ENCODE measurements around the gene AMOTL2. TPM values are rescaled to one million over a fixed set of nuclear protein-coding genes. Genes with fewer than 3 reads are reported as not detected.

The AMOTL2 gene
- total RNA-seq, 1 experiment from 2014 or later: 30.9 TPM

DNA sequence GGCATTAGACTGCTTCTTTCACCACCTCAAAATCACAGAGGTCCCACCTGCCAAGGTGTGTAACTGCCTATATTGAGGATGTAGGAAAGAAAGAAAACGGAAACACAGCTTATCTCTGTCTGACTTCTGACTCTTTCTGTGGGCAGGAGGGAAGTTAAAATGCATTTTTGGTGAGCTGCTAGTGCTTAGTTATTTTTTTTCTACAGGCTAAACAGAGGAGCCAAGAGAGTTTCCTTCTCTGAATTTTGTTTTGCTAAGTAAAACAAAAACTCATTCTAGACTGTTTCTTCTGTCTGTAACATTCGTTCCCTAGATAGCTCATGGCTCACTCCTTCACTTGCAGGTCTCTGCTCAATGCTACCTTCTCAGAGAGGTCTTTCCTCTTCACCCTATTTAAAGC, 18.8 kb upstream of the AMOTL2 start:
- H3K56ac ChIP-seq (ENCODE audit: insufficient read length, low read depth, low read length): no peak overlapping the region
- no peak overlapping the region for H2AK5ac ChIP-seq (ENCODE audit: insufficient read length, low read length)
- no peaks in the 10 kb centered on the region for H3K79me2 ChIP-seq (ENCODE audit: insufficient read depth, low read length)
- no peak overlapping the region for H2BK15ac ChIP-seq (ENCODE audit: low read depth, low read length)
- H4K20me1 ChIP-seq (ENCODE audit: control insufficient read depth, insufficient read depth, insufficient read length): no peaks in the 10 kb centered on the region
- H4K8ac ChIP-seq (replicated peaks; ENCODE audit: insufficient read length, low read depth, low read length): no peak overlapping the region
- H3K14ac ChIP-seq (ENCODE audit: insufficient read depth, low read length): no peak overlapping the region; the same call in 1 of the 2 replicates
- H3K9ac ChIP-seq (ENCODE audit: extremely low read depth, insufficient read length, low read length): no peak overlapping the region
- no peak overlapping the region for H3K23ac ChIP-seq (ENCODE audit: insufficient read length, low read depth, low read length)
- H4K5ac ChIP-seq (ENCODE audit: insufficient read length, low read depth, low read length): no peak overlapping the region
- H2BK12ac ChIP-seq (ENCODE audit: insufficient read length, low read depth, low read length): no peak overlapping the region
- peaks cover 0 to 6% (median 5%) of the 10 kb centered on the region in 3 experiments; a peak in 5 of 7 replicates for H3K36me3 Mint-ChIP-seq (ENCODE audit: insufficient read depth in 1 of 3, low read depth in 3 of 3)
- peaks cover 3 to 5% of the 10 kb centered on the region in 2 experiments; a peak in 3 of 5 replicates for H3K9me3 Mint-ChIP-seq
- no peak overlapping the region for H3K27ac Mint-ChIP-seq
- H3K4me3 Mint-ChIP-seq: no peak overlapping the region
- H4K91ac ChIP-seq (ENCODE audit: insufficient read length, low read depth, low read length): no peak overlapping the region
- H3K4me1 Mint-ChIP-seq: peaks cover 5% of the 10 kb centered on the region in 2 experiments; a peak in 1 of 4 replicates
- no CpG with 5 or more reads among the region's 2 CpGs for WGBS (ENCODE audit: extremely low coverage, insufficient read length, low lambda C conversion rate)
- H3K18ac ChIP-seq (ENCODE audit: insufficient read length, low read depth, low read length): no peak overlapping the region
- H2BK120ac ChIP-seq (ENCODE audit: low read depth, low read length, poor library complexity, severe bottlenecking): no peak overlapping the region
- H3K9me3 ChIP-seq (ENCODE audit: control insufficient read depth, low read depth, low read length): no peaks in the 10 kb centered on the region
- H3K79me1 ChIP-seq (ENCODE audit: insufficient read depth, low read depth, low read length, poor library complexity, severe bottlenecking): no peaks in the 10 kb centered on the region
- no peak for DNase-seq
- H3T11ph ChIP-seq (ENCODE audit: low read length): no peak overlapping the region
- no peaks in the 10 kb centered on the region for H3K4me1 ChIP-seq (ENCODE audit: insufficient read depth, low read length)
- H2AFZ ChIP-seq (ENCODE audit: low read length): no peak overlapping the region
- H3K4me2 ChIP-seq (ENCODE audit: insufficient read depth, insufficient read length, low read length): no peak overlapping the region
- H3K27me3 ChIP-seq (ENCODE audit: insufficient read depth, low read length): no peaks in the 10 kb centered on the region; the same call in 1 of the 2 replicates
- H2BK20ac ChIP-seq (ENCODE audit: low read depth, low read length, poor library complexity, severe bottlenecking): no peak overlapping the region
- H3K27ac ChIP-seq (ENCODE audit: insufficient read length, low read depth, low read length): no peak overlapping the region
- H3K23me2 ChIP-seq (ENCODE audit: insufficient read length, low read depth, low read length, poor library complexity, severe bottlenecking): no peaks in the 10 kb centered on the region
- no peak overlapping the region for H2BK5ac ChIP-seq (ENCODE audit: insufficient read length, low read length)
- TF ChIP-seq, protein P1, sequence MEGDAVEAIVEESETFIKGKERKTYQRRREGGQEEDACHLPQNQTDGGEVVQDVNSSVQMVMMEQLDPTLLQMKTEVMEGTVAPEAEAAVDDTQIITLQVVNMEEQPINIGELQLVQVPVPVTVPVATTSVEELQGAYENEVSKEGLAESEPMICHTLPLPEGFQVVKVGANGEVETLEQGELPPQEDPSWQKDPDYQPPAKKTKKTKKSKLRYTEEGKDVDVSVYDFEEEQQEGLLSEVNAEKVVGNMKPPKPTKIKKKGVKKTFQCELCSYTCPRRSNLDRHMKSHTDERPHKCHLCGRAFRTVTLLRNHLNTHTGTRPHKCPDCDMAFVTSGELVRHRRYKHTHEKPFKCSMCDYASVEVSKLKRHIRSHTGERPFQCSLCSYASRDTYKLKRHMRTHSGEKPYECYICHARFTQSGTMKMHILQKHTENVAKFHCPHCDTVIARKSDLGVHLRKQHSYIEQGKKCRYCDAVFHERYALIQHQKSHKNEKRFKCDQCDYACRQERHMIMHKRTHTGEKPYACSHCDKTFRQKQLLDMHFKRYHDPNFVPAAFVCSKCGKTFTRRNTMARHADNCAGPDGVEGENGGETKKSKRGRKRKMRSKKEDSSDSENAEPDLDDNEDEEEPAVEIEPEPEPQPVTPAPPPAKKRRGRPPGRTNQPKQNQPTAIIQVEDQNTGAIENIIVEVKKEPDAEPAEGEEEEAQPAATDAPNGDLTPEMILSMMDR (conservative IDR thresholded peaks at IDR 0.05): no peak
- H3K27me3 Mint-ChIP-seq (ENCODE audit: low read depth): peaks cover 81% of the 10 kb centered on the region
- no peak overlapping the region for H3K4ac ChIP-seq (ENCODE audit: low read depth, low read length)

All from H9 (cell line).